PFSK-1 (cell line): ENCODE results near the gene NSUN6.

Experiments
- FOXP2 ChIP-seq: optimal IDR thresholded peaks from 2 replicates; pipeline ENCODE3; 2011; ENCODE audit warnings: borderline replicate concordance, control low read depth, inconsistent platforms; ENCODE audit not compliant: insufficient read depth; ENCODE audit errors: extremely low read length, extremely low read depth
- POLR2AphosphoS5 ChIP-seq: IDR thresholded peaks from 2 replicates; pipeline ENCODE4 v1.6.1; 2012; ENCODE audit warnings: low read depth, mild to moderate bottlenecking, control low read depth, low read length, moderate library complexity
- REST ChIP-seq, 2 experiments: IDR thresholded peaks; 2 replicates each; pipeline versions ENCODE4 v1.6.1 to v1.8.0; 2011 to 2012; ENCODE audit warnings: low read depth in 2 of 2, low read length in 2 of 2, control low read depth in 1 of 2, inconsistent platforms in 1 of 2, mild to moderate bottlenecking in 1 of 2, moderate library complexity in 1 of 2; ENCODE audit not compliant: insufficient read depth in 1 of 2
- SIN3A ChIP-seq: IDR thresholded peaks from 2 replicates; pipeline ENCODE4 v1.6.1; 2012; ENCODE audit warnings: mild to moderate bottlenecking, low read length, moderate library complexity, borderline replicate concordance; ENCODE audit not compliant: insufficient read depth
- TAF1 ChIP-seq: IDR thresholded peaks from 2 replicates; pipeline ENCODE4 v1.6.1; 2012; ENCODE audit warnings: low read length, control low read depth, borderline replicate concordance; ENCODE audit not compliant: insufficient read depth

Gene NSUN6

GRCh38 chr10:18653112-18653511, 1.7 kb upstream of the NSUN6 start:
- TF ChIP-seq FOXP2 (no peak), REST (IDR thresholded peaks at IDR 0.05; ENCODE audit: insufficient read depth in 1 of 2, low read depth in 2 of 2, low read length in 2 of 2) (no peak), TAF1 (no peak), SIN3A (no peak), POLR2AphosphoS5 (no peak)

GRCh38 chr10:18650404-18650997, 886 bp downstream of the NSUN6 start:
- no peak for TF ChIP-seq REST (IDR thresholded peaks at IDR 0.05; ENCODE audit: insufficient read depth in 1 of 2, low read depth in 2 of 2, low read length in 2 of 2)
- TF ChIP-seq SIN3A = no peak
- TF ChIP-seq TAF1 = no peak
- TF ChIP-seq POLR2AphosphoS5 = no peak
- TF ChIP-seq FOXP2 = no peak

GRCh38 chr10:18649364-18649959, 1.9 kb downstream of the NSUN6 start:
- TF ChIP-seq FOXP2 (no peak), REST (IDR thresholded peaks at IDR 0.05; ENCODE audit: insufficient read depth in 1 of 2, low read depth in 2 of 2, low read length in 2 of 2) (no peak), TAF1 (no peak), POLR2AphosphoS5 (no peak), SIN3A (no peak)

- TF ChIP-seq SIN3A = no peak
- TF ChIP-seq FOXP2 = no peak
- no peak for TF ChIP-seq POLR2AphosphoS5
- no peak for TF ChIP-seq REST (IDR thresholded peaks at IDR 0.05; ENCODE audit: insufficient read depth in 1 of 2, low read depth in 2 of 2, low read length in 2 of 2)
- no peak for TF ChIP-seq TAF1
Measured at GRCh38 chr10:18647945-18648344, 3.4 kb downstream of the NSUN6 start.

GRCh38 chr10:18647151-18647550, 4.2 kb downstream of the NSUN6 start:
- TF ChIP-seq FOXP2 (no peak), POLR2AphosphoS5 (no peak), SIN3A (no peak), REST (IDR thresholded peaks at IDR 0.05; ENCODE audit: insufficient read depth in 1 of 2, low read depth in 2 of 2, low read length in 2 of 2) (no peak), TAF1 (no peak)
